ENCODE measurements around the gene MMP14.
A peak's percentile ranks its signal among the peaks of the same experiment; 100 is the strongest.
"Not testable (repeated sequence)": the region's sequence is repeated elsewhere in the genome, so short reads cannot be mapped to it uniquely, and the experiment has no call there.

The MMP14 gene

DNA sequence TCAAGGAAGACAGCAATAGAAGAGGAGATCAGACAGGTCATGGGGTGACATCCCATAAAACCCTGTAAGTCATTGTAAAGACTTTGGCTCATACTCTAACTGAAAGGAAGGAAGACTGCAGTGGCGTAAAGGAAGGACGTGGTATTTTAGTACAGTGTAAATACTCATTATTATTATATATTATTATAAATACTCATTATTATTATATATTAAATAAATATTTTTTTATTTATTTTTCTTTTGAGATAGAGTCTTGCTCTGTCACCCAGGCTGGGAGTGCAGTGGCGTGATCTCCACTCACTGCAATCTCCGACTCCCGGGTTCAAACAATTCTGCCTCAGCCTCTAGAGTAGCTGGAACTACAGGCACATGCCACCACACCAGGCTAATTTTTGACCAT, 20.0 kb downstream of the MMP14 start:
- no peaks in the 10 kb centered on the region for H3K27me3 ChIP-seq (replicated peaks; ENCODE audit: control insufficient read depth, insufficient read depth, low read length)
- H3K36me3 ChIP-seq (ENCODE audit: control insufficient read depth, insufficient read depth, low read length) = no peaks in the 10 kb centered on the region
- no peak for DNase-seq (ENCODE audit: extremely low read depth, insufficient read length)
- TF ChIP-seq, protein P1, sequence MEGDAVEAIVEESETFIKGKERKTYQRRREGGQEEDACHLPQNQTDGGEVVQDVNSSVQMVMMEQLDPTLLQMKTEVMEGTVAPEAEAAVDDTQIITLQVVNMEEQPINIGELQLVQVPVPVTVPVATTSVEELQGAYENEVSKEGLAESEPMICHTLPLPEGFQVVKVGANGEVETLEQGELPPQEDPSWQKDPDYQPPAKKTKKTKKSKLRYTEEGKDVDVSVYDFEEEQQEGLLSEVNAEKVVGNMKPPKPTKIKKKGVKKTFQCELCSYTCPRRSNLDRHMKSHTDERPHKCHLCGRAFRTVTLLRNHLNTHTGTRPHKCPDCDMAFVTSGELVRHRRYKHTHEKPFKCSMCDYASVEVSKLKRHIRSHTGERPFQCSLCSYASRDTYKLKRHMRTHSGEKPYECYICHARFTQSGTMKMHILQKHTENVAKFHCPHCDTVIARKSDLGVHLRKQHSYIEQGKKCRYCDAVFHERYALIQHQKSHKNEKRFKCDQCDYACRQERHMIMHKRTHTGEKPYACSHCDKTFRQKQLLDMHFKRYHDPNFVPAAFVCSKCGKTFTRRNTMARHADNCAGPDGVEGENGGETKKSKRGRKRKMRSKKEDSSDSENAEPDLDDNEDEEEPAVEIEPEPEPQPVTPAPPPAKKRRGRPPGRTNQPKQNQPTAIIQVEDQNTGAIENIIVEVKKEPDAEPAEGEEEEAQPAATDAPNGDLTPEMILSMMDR (IDR thresholded peaks at IDR 0.05; ENCODE audit: insufficient read depth, low read length, poor library complexity, severe bottlenecking) = no peak
- no peak overlapping the region for H3K4me3 ChIP-seq (replicated peaks; ENCODE audit: low read depth, low read length)

DNA sequence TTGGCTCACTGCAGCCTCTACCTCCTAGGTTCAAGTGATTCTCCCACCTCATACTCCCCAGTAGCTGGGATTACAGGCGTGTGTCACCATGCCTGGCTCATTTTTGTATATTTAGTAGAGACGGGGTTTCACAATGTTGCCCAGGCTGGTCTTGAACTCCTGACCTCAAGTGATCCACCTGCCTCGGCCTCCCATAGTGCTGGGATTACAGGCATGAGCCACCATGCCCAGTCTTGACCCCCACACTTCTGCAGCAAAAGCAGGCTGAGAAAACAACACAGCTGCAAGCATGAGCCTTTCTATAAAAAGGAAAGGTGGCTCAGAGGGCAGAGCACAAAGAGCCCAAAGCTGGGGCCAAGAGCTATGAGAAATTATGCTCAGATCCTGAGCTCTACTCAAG, 24.0 kb downstream of the MMP14 start:
- DNase-seq (ENCODE audit: extremely low read depth, insufficient read length); H3K36me3 ChIP-seq (ENCODE audit: control insufficient read depth, insufficient read depth, low read length); H3K4me3 ChIP-seq (replicated peaks; ENCODE audit: low read depth, low read length); H3K27me3 ChIP-seq (replicated peaks; ENCODE audit: control insufficient read depth, insufficient read depth, low read length): not testable (repeated sequence)

DNA sequence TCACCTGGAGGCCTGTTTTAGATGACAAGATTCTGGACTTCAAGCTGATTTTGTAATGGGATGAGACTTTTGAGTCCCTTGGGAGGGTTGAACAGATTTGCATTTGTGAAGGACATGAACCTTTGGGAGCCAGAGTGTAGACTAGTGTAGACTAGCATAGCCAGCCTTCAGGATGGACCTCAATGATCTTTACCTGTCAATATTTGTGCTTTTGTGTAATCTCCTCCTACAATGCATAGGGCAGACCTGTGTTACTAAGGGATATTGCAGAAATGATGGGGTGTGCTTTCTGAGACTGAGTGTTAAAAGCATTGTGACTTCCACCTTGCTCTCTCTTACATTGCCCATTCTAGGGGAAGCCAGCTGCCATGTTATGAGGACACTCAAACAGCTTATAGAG, 25.3 kb downstream of the MMP14 start:
- Histone ChIP-seq H3K27me3 (replicated peaks; ENCODE audit: control insufficient read depth, insufficient read depth, low read length) (no peaks in the 10 kb centered on the region), H3K4me3 (replicated peaks; ENCODE audit: low read depth, low read length) (no peak overlapping the region), H3K36me3 (ENCODE audit: control insufficient read depth, insufficient read depth, low read length) (no peaks in the 10 kb centered on the region)
- TF ChIP-seq, protein P1 (IDR thresholded peaks at IDR 0.05; ENCODE audit: insufficient read depth, low read length, poor library complexity, severe bottlenecking) = no peak
- DNase-seq (ENCODE audit: extremely low read depth, insufficient read length) = no peak

DNA sequence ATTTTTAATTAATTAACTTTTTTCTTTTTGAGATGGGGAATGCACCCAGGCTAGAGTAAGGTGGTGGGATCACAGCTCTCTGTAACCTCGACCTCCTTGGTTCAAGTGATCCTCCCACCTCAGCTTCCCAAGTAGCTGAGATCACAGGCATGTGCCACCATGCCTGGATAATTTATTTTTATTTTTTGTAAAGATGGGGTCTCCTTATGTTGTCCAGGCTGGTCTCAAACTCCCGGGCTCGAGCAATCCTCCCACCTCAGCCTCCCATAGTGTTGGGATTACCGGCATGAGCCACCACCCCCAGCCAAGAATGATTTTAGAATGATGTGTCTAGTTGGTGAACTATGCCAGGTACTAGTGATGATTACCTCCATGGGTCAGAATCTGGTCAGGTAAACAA, 28.6 kb downstream of the MMP14 start:
- H3K27me3 ChIP-seq (replicated peaks; ENCODE audit: control insufficient read depth, insufficient read depth, low read length) = no peaks in the 10 kb centered on the region
- no peak for DNase-seq (ENCODE audit: extremely low read depth, insufficient read length)
- H3K36me3 ChIP-seq (ENCODE audit: control insufficient read depth, insufficient read depth, low read length) = no peaks in the 10 kb centered on the region
- H3K4me3 ChIP-seq (replicated peaks; ENCODE audit: low read depth, low read length) = no peak overlapping the region
- TF ChIP-seq, protein P1 (IDR thresholded peaks at IDR 0.05; ENCODE audit: insufficient read depth, low read length, poor library complexity, severe bottlenecking) = no peak

DNA sequence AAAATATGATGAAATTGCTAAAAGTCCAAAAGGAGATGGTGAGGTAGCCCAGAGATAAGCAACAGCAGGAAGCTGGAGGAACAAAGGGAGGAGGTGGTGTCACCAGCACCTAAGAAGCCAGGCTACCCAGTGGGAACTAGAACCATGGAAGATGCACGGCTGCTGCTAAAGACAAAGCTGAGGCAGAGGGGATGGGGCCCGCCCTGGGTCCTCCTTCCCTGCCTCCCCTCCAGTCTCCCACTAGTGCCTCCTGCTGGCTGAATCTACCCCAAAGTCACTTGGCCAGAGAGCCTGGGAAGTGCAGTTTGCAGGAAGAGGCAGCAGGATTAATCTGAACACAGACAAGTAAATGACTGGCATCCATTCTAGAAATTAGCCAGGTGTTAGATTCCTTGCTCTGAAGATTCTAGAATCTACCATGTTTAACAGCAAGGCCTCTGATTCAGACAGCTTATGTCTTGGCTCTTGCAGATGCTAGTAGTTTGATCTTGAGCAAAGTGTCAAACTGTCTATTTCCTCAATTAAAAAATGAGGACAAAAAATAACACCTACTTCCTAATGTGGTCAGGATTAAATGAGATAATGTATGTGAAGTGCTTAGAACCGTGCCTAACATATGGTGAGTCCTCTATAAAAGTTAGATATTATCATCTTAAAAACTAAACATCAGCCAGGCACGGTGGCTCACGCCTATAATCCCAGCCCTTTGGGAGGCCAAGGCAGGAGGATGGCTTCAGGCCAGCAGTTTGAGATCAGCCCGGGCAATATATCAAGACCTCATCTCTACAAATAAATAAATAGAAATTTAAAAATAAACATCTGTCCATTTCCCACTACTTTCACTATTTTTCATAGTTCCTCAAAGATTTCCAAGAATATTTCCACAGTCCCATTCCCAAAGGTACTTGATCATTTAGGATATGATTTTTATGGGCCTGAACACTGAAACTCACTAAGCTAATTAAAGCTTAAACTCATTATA, 29.3 kb downstream of the MMP14 start:
- Histone ChIP-seq H3K27me3 (replicated peaks; ENCODE audit: control insufficient read depth, insufficient read depth, low read length) (no peaks in the 10 kb centered on the region), H3K4me3 (replicated peaks; ENCODE audit: low read depth, low read length) (no peak overlapping the region), H3K36me3 (ENCODE audit: control insufficient read depth, insufficient read depth, low read length) (no peaks in the 10 kb centered on the region)
- TF ChIP-seq, protein P1 (IDR thresholded peaks at IDR 0.05; ENCODE audit: insufficient read depth, low read length, poor library complexity, severe bottlenecking) = peak; percentile 56
- no peak for DNase-seq (ENCODE audit: extremely low read depth, insufficient read length)

DNA sequence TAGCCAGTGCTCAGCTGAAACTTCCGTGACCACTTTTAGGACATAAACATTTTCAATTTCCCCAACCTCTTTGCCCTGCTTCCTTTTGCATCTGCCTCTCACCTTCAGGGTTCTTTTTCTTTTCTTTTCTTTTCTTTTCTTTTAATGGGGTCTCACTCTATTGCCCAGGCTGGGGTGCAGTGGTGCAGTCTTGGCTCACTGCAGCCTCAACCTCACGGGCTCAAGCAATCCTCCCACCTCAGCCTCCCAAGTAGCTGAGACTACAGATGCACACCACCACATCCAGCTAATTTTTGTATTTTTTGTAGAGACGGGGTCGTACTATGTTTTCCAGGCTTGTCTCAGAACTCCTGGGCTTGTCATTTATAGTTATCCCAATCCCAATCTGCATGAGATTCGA, 30.5 kb downstream of the MMP14 start:
- TF ChIP-seq, protein P1 (IDR thresholded peaks at IDR 0.05; ENCODE audit: insufficient read depth, low read length, poor library complexity, severe bottlenecking) = no peak
- no peaks in the 10 kb centered on the region for H3K27me3 ChIP-seq (replicated peaks; ENCODE audit: control insufficient read depth, insufficient read depth, low read length)
- no peak for DNase-seq (ENCODE audit: extremely low read depth, insufficient read length)
- H3K4me3 ChIP-seq (replicated peaks; ENCODE audit: low read depth, low read length) = no peak overlapping the region
- H3K36me3 ChIP-seq (ENCODE audit: control insufficient read depth, insufficient read depth, low read length) = no peaks in the 10 kb centered on the region
